HFFc6 (cell line): ENCODE results near the gene MSN. TPM values are rescaled to one million over a fixed set of nuclear protein-coding genes. Genes with fewer than 3 reads are reported as not detected.

Experiments
- DNase-seq: peaks from one replicate; pipeline ENCODE4 v3.0.0-alpha.2; 2018
- H3K27ac Mint-ChIP-seq: 2 replicates; pipeline ENCODE4 v1.8.0; 2020; ENCODE audit warnings: mild to moderate bottlenecking, mixed read lengths
- H3K27me3 Mint-ChIP-seq: 2 replicates; pipeline ENCODE4 v1.8.0; 2021; ENCODE audit warnings: mild to moderate bottlenecking, moderate library complexity, mixed read lengths; ENCODE audit not compliant: insufficient read depth
- H3K36me3 Mint-ChIP-seq: 2 replicates; pipeline ENCODE4 v1.8.0; 2021; ENCODE audit warnings: low read depth, mixed read lengths
- H3K4me1 Mint-ChIP-seq: 2 replicates; pipeline ENCODE4 v1.8.0; 2020; ENCODE audit warnings: low read depth, mixed read lengths
- H3K4me3 Mint-ChIP-seq: 2 replicates; pipeline ENCODE4 v1.8.0; 2020; ENCODE audit warnings: mild to moderate bottlenecking, moderate library complexity, mixed read lengths
- H3K9me3 Mint-ChIP-seq: 2 replicates; pipeline ENCODE4 v1.8.0; 2020; ENCODE audit warnings: mild to moderate bottlenecking, mixed read lengths
- total RNA-seq, 6 experiments: library from RNA; stranded (reverse); fragmentation: NEBNext Ultra II Directional; extraction: Animal tissue kit (Norgen Biotek cat#: 25700); gene quantifications; 2 replicates in 1 of 6; 3 replicates in 5 of 6; pipeline ENCODE4 v1.2.3, GENCODE V29; 2021
- TF ChIP-seq, protein P1 (sequence below): fragments of 200-600 bp; sonication (generic); IDR thresholded peaks from 2 replicates; pipeline ENCODE4 v1.5.0; 2021; ENCODE audit warnings: antibody characterized with exemption, mild to moderate bottlenecking

Gene MSN
- total RNA-seq, 6 experiments from 2014 or later, result 410 to 540 (median 485) TPM

DNA sequence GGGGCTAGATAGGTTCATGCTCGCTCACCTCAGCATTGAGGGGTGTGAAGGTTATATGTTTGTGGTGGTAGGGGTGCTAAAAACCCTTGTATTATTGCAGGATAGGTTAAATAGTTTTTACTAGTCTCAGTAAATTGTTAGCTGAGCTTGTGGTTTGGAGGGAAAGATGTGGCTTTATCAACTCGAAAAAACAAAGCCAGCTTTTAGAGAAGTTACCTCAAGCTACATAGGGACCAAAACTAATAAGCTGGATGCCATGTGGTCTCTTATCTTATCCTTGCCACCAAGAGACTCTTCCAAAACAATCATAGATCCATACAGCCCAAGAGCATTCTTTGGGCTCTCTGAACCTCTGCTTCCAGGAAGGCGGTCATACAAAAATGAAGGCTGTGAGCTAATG, 29.2 kb downstream of the MSN start:
- H3K9me3 Mint-ChIP-seq, result no peaks in the 10 kb centered on the region
- H3K27ac Mint-ChIP-seq, result peak overlapping the region; percentile 93
- H3K4me1 Mint-ChIP-seq, result peaks cover 74% of the 10 kb centered on the region
- no peaks in the 10 kb centered on the region for H3K27me3 Mint-ChIP-seq
- peak overlapping the region; percentile 17; the same call in 1 of the 2 replicates for H3K4me3 Mint-ChIP-seq
- TF ChIP-seq, protein P1, sequence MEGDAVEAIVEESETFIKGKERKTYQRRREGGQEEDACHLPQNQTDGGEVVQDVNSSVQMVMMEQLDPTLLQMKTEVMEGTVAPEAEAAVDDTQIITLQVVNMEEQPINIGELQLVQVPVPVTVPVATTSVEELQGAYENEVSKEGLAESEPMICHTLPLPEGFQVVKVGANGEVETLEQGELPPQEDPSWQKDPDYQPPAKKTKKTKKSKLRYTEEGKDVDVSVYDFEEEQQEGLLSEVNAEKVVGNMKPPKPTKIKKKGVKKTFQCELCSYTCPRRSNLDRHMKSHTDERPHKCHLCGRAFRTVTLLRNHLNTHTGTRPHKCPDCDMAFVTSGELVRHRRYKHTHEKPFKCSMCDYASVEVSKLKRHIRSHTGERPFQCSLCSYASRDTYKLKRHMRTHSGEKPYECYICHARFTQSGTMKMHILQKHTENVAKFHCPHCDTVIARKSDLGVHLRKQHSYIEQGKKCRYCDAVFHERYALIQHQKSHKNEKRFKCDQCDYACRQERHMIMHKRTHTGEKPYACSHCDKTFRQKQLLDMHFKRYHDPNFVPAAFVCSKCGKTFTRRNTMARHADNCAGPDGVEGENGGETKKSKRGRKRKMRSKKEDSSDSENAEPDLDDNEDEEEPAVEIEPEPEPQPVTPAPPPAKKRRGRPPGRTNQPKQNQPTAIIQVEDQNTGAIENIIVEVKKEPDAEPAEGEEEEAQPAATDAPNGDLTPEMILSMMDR, result no peak
- DNase-seq, result peak; percentile 4
- peaks cover 13% of the 10 kb centered on the region; the same call in 1 of the 2 replicates for H3K36me3 Mint-ChIP-seq

DNA sequence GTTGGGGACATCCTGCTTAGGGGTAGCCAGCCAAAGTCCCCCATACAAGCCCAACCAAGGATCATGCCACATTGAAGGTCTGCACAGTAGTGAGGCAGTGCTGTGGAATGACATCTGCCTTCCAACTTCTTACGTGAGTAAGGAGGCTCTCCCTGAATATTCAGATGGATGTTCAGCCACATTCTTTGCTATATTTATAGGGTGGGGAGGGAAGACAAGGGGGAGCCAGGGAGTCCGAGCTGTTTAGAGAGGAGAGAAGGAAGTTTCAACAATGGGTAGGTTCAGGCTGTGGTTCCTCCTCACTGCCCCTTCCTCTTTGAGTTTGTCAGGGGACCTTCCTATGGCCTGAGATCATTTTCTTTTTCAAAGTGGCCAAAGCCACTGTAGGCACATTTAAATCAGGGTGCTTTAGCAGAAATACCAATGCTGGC, 29.8 kb downstream of the MSN start:
- Mint-ChIP-seq H3K27ac (peak overlapping the region; percentile 93), H3K36me3 (peaks cover 11% of the 10 kb centered on the region; the same call in 1 of the 2 replicates), H3K27me3 (no peaks in the 10 kb centered on the region), H3K4me3 (peak overlapping the region; percentile 78), H3K4me1 (peaks cover 70% of the 10 kb centered on the region), H3K9me3 (no peaks in the 10 kb centered on the region)
- TF ChIP-seq, protein P1, result no peak
- peak; percentile 70 for DNase-seq

- Mint-ChIP-seq H3K36me3 (peaks cover 10% of the 10 kb centered on the region; the same call in 1 of the 2 replicates), H3K27ac (peak overlapping the region; percentile 93), H3K9me3 (no peaks in the 10 kb centered on the region), H3K4me1 (peaks cover 74% of the 10 kb centered on the region), H3K27me3 (no peaks in the 10 kb centered on the region), H3K4me3 (peak overlapping the region; percentile 78)
- TF ChIP-seq, protein P1, result no peak
- DNase-seq, result peak; percentile 4
Measured at GRCh38 chrX:65697915-65698796, 30.7 kb downstream of the MSN start.

DNA sequence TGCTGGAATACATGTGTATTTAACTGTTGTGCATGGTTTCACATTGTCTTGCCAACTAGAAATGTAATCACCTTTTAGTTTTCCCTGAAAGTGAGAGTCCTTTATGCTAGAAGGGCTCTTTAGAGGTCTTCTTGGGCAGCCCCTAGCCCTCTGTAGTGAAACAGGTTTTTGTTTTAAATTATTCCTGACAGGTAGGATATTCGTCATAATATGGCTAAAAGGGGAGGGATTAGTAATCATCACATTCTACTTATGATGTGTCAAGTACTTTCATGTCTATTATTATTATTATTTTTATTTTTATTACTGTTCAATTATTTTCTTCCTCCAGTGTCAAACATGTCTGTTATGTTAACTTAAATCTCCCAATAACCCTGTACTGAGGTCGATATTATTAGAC, 35.5 kb downstream of the MSN start:
- Mint-ChIP-seq H3K27ac (peak overlapping the region; percentile 90), H3K9me3 (no peaks in the 10 kb centered on the region), H3K27me3 (no peaks in the 10 kb centered on the region; the same call in 1 of the 2 replicates), H3K36me3 (peaks cover 10% of the 10 kb centered on the region; the same call in 1 of the 2 replicates), H3K4me3 (no peak overlapping the region), H3K4me1 (peaks cover 75% of the 10 kb centered on the region)
- TF ChIP-seq, protein P1, result no peak
- no peak for DNase-seq

GRCh38 chrX:65705439-65705838, 38.0 kb downstream of the MSN start:
- Mint-ChIP-seq H3K36me3 (peaks cover 16% of the 10 kb centered on the region; the same call in 1 of the 2 replicates), H3K4me1 (peaks cover 70% of the 10 kb centered on the region), H3K9me3 (no peaks in the 10 kb centered on the region), H3K27ac (peak overlapping the region; percentile 93), H3K27me3 (no peaks in the 10 kb centered on the region; the same call in 1 of the 2 replicates), H3K4me3 (peak overlapping the region; percentile 68)
- TF ChIP-seq, protein P1, result no peak
- DNase-seq, result no peak
